Stimulated activated CD8-positive, alpha-beta memory T cell treated with anti-CD3 and anti-CD28 coated beads, Interleukin-12 subunit alpha, Interleukin-12 subunit beta, amount 100 ng/mL, for 24 hours (primary cell): ENCODE results near the gene LMBR1.
"Not testable (repeated sequence)": the region's sequence is repeated elsewhere in the genome, so short reads cannot be mapped to it uniquely, and the experiment has no call there.

Source experiments
- DNase-seq: peaks from one replicate; pipeline ENCODE4 v3.0.0-alpha.2; 2020; ENCODE audit errors: extremely low read depth

Gene LMBR1

GRCh38 chr7:156759143-156759542, 133.8 kb downstream of the LMBR1 start:
- no peak for DNase-seq

GRCh38 chr7:156754201-156754600, 138.8 kb downstream of the LMBR1 start:
- DNase-seq, result no peak

- DNase-seq, result no peak
Measured at GRCh38 chr7:156753630-156754029, 139.4 kb downstream of the LMBR1 start.

GRCh38 chr7:156753229-156753560, 139.8 kb downstream of the LMBR1 start:
- DNase-seq, result no peak

- no peak for DNase-seq
Measured at GRCh38 chr7:156752367-156753228, 140.4 kb downstream of the LMBR1 start.

- DNase-seq, result peak; percentile 9
Measured at GRCh38 chr7:156751319-156751718, 141.7 kb downstream of the LMBR1 start.

GRCh38 chr7:156747718-156748117, 145.3 kb downstream of the LMBR1 start:
- no peak for DNase-seq

GRCh38 chr7:156746891-156747290, 146.1 kb downstream of the LMBR1 start:
- DNase-seq, result no peak

- DNase-seq, result no peak
Measured at GRCh38 chr7:156739596-156739995, 153.4 kb downstream of the LMBR1 start.

- no peak for DNase-seq
Measured at GRCh38 chr7:156735851-156736250, 157.1 kb downstream of the LMBR1 start.

- DNase-seq, result no peak
Measured at GRCh38 chr7:156733638-156734037, 159.3 kb downstream of the LMBR1 start.

- no peak for DNase-seq
Measured at GRCh38 chr7:156732091-156732625, 160.8 kb downstream of the LMBR1 start.

- no peak for DNase-seq
Measured at GRCh38 chr7:156731651-156732050, 161.3 kb downstream of the LMBR1 start.

- DNase-seq, result no peak
Measured at GRCh38 chr7:156725936-156726335, 167.0 kb downstream of the LMBR1 start.

- no peak for DNase-seq
Measured at GRCh38 chr7:156725073-156725472, 167.9 kb downstream of the LMBR1 start.

GRCh38 chr7:156722043-156722826, 170.7 kb downstream of the LMBR1 start:
- DNase-seq, result no peak

GRCh38 chr7:156703773-156704482, 189.1 kb downstream of the LMBR1 start:
- no peak for DNase-seq

GRCh38 chr7:156703209-156703608, 189.8 kb downstream of the LMBR1 start:
- DNase-seq, result no peak

- DNase-seq, result no peak
Measured at GRCh38 chr7:156702399-156702798, 190.6 kb downstream of the LMBR1 start.

- not testable (repeated sequence) for DNase-seq
Measured at GRCh38 chr7:156701787-156702186, 191.2 kb downstream of the LMBR1 start.

- DNase-seq, result not testable (repeated sequence)
Measured at GRCh38 chr7:156698512-156698911, 194.5 kb downstream of the LMBR1 start.

- not testable (repeated sequence) for DNase-seq
Measured at GRCh38 chr7:156697283-156697682, 195.7 kb downstream of the LMBR1 start.
